Mesenteric fat pad (tissue), 1 donor: Measurements from ENCODE around the gene ATP1A2. TPM values are rescaled to one million over a fixed set of nuclear protein-coding genes. Genes with fewer than 3 reads are reported as not detected.

Source experiments
- DNase-seq: peaks from one replicate; pipeline ENCODE4 v3.0.0-alpha.2; 2020; ENCODE audit warnings: low spot score
- total RNA-seq: library from RNA; stranded (reverse); fragmentation: NEBNext Ultra II Directional; extraction: Animal tissue kit (Norgen Biotek cat#: 25700); gene quantifications from one replicate; pipeline ENCODE4 v1.2.1, GENCODE V29; 2021
- donor health status: DM: yes; HTN: yes; CAD: no.

Gene ATP1A2
- total RNA-seq, 1 donor from 2014 or later: 31.2 TPM

DNA sequence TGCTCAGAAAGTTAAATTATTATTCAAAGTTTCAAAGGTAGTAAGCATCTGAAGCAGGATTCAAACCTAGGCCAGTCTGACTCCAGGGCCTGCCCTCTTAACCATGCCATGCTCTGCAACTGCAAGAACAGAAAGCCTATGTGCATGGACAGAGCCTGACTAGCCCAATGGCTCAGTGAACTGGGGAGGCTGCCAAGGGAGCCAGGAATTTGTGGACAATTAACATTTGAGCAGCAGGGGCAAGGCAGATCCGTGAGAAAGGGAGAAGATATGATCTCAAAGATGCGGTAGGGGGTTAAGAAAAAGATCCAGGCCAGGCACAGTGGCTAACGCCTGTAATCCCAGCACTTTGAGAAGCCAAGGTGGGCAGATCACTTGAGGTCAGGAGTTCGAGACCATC, 29.4 kb downstream of the ATP1A2 start:
- peak; percentile 37 for DNase-seq

DNA sequence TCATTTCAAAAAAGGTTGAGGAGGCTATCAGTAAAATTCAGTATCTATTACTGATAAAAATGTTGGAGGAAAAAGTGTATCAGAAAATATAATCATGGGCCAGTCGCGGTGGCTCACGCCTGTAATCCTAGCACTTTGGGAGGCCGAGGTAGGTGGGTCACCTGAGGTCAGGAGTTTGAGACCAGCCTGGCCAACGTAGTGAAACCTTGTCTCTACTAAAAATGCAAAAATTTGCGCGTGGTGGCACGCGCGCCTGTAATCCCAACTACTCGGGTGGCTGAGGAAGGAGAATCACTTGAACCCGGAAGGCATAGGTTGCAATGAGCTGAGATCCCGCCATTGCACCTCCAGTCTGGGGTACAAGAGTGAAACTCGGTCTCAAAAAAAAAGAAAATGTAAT, 30.5 kb downstream of the ATP1A2 start:
- peak; percentile 74 for DNase-seq

DNA sequence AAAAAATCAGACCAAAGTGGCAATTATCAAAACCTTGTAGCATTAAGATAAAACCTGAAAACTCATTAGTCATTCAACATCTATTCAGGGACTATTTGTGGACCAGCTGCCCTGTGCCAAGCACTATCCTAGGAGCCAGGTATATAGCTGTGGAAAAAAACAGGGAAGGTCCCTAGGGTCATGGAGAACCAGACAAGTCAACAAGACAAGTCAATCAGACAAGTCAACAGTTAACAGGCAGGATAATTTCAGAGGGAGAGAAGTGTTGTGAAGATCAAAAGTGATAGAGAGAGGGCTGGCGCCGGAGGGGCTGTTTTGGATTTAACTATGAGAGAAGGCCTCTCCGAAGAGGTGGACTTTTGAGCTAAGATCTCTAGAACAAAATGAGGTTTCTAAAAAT, 32.6 kb downstream of the ATP1A2 start:
- no peak for DNase-seq

DNA sequence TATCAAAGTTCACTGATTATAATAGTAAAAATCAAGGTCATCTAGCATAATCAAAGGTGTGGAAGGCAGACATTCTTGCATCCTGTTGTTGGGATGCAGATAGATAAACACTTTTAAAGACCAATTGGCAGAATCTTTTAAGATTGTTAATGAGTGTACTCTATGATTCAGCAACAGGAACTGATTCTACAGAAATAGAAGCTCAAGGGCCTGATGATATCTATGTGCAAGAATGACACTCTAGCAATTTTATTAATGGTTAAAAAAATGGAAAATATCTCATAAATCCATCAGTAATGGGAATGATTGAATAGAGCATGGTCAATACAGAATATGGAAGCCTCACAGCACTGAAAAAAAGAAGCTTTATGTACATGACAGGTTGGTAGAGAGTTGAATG, 33.7 kb downstream of the ATP1A2 start:
- DNase-seq: no peak

DNA sequence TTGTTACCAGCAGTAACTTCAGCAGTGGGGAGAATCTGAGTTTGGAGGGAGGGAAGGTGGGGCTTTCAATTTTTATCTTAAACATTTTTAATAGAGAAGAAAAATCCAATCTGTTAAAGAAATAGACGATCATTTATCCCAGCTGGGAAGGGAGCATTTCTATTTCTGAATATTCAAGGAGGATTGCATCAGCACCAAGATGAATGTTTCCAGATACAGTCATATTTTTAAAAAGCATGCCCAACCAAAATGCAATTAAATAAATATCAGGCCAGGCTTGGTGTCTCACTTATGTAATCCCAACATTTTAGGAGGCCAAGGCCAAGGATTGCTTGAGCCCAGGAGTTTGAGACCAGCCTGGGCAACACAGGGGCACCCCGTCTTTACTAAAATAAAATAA, 34.2 kb downstream of the ATP1A2 start:
- no peak for DNase-seq

DNA sequence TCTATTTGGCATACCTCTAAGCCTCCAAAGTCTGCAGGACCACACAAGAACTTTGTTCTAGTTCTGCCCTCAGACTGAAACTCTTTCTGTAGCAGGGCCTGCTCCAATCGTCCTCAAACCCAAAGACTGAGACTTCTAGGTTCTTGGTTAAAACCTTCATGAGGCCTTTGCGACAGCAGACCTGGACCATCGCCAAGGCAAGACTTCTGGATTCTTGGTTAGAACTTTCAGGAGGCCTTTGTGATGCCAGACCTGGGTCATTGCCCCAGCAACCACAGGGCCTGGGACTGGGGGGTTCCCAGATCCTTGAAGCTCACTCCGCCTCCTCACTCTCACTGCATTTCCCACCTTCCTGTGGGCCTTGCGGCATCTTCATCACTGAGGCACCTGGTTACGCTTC, 35.7 kb downstream of the ATP1A2 start, which contains the start of gene ATP1A4:
Gene ATP1A4 (plus strand): TSS at position 301 of the 400 bp plus-strand sequence. CDS start 438 bp downstream, outside the sequence.
- DNase-seq: no peak

DNA sequence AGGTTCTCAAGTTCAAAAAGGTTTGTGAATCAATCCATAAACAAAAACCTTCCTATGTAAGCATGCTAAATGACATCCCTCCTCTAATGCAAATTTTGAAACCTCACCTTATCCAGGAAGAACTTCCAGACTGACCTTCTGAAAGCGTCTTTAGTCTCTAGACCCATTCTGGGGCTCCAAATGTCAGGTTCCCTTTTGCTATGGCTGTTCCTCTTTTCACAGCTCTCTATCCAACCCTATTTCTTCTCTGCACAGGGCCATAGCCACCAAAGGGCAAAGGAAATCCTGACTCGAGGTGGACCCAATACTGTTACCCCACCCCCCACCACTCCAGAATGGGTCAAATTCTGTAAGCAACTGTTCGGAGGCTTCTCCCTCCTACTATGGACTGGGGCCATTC, 39.2 kb downstream of the ATP1A2 start:
- DNase-seq: no peak

DNA sequence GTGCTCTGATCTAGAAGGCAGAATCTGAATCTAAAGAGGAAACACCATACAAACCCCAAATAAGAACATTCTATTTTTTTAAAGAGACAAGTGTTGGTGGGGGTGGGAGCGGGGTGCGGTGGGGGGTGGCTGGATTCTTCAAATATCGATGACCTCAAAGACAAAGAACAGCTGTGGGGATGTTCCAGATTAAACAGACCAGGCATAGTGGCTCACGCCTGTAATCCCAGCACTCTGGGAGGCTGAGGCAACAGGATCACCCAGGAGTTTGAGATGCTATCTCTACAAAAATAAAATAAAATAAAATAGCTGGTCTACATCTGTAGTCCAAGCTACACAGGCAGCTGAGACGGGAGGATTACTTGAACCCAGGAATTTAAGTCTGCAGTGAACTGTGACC, 40.8 kb downstream of the ATP1A2 start:
- no peak for DNase-seq

DNA sequence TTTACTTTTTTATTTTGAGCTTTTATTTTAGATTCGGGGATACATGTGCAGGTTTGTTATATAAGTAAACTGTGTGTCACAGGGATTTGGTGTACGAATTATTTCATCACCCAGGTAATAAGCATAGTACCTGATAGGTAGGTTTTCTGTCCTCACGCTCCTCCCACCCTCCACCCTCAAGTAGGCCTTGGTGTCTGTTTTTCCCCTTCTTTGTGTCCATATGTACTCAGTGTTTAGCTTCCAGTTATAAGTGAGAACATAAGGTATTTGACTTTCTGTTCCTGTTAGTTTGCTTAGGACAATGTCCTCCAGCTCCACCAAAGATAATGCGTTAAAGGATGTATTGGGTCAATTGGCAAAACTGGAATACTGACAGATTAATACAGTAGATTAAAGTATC, 41.6 kb downstream of the ATP1A2 start:
- DNase-seq: no peak

DNA sequence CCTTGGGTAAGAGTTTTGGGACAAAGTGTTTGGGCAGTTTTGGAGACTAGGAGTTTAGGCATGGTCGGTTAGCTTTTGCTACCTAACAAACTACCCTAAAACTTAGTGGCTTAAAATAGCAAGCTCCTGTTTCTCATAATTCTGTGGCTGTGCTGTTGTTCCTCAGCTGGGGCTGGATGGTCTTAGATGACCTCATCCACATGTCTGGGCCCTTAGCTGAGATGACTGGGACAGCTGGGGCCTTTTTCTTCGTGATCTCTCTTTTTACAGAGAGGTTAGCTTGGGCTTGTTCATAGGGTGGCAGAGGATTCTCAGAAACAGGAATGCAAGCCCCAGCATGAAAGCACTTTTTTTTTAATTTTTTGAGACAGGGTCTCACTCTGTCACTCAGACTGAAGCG, 42.5 kb downstream of the ATP1A2 start:
- DNase-seq: no peak

DNA sequence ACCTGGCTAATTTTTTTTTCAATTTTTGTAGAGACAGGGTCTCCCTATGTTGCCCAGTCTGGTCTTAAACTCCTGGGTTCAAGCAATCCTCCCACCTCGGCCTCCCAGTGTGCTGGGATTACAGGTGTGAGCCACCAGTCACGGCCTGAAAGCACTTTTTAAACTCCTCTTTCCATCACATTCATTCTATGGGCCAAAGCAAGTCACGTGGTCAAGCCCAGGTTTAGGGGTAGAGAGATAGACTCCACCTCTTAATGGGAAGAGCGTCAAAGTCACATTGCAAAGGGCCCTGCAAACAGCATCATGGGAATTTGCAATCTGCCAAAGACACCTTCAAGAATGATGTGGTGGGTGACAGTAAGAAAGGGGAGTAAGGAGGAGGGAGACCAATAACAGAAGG, 43.0 kb downstream of the ATP1A2 start:
- no peak for DNase-seq

DNA sequence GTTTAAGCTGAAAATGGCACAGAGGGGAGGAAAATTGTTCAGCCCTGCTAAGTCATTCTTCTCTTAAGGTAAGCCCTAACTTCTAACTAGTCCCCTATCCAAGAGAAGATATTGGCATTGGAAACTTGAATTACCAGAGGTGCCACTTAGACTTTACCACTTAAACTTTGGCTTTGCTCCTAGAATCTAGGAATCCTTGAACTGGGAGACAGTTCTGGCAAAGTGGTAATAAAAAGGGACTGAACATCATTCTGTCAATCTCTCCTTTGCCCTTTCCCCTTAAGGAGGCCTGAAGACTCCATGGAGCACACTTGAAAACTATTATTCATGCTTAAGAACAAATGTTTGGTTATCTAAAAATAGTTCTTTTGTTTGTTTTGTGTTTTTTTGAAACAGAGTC, 44.3 kb downstream of the ATP1A2 start:
- no peak for DNase-seq

DNA sequence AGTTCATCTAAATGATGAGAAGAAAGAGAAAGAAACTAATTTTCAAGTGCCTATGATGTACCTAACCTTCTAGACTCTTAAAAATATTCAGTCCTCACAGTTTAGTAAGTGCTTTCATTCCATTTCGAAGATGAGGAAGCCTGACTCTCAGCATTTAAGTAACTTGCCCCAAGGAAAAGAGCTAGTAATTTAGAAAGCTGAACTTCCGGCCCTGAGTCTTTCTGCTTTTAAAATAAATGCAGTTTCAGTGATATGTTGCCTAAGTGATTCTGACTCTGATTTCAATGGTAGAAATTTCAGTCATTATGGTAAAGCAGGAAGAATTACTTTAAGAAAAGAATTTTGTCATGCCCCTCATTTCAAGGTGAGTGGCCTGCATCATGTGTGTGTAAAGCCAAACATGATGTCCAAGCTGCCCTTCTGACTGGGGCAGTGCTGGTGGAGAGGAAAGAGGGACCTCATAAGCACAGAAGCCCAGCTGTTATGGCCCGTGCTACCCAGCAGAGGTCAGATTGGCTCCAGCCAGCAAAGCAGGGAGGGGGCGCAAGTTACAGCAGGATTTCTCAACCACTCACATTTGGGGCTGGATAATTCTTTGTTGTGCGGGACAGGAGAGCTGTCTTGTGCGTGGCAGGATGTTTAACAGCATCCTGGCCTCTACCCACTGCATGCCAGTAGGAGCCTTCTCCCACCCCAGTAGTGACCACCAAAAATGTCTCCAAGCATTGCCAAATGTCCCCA, 46.6 kb downstream of the ATP1A2 start:
- no peak for DNase-seq

DNA sequence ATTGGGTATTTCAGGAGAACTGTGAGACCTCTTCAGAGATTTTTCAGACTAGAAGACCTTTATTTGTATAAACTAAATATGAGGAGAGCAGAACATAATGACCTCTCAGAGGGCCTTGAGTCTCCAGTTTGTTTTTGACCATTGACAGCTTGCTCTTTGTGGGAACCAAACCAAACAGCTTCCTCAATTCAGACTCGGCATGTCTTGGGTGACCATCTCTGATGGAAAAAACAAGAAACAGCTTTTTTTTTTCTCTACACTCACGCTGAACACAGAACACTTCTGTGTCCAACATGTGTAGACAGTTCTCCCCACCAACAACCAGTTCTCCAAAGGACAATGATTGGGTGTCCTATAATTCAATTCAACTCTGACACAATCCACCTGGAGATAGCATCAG, 47.4 kb downstream of the ATP1A2 start:
- DNase-seq: no peak

DNA sequence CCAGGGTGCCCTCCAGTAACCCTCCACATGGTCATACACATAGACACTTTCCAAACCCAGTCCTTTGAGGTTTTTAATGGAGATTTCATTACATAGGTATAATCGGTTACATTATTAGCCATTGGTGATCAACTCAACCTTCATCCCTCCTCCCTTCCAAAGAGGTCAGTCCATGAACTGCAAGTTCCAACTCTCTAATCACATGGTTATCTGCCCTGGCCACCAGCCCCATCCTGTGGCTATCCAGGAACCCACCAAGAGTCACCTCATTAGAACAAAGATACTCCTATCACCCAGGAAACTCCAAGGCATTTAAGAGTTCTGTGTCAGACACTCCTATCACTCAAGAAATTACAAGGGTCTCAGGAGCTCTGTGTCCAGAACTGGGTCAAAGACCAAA, 48.1 kb downstream of the ATP1A2 start:
- no peak for DNase-seq

DNA sequence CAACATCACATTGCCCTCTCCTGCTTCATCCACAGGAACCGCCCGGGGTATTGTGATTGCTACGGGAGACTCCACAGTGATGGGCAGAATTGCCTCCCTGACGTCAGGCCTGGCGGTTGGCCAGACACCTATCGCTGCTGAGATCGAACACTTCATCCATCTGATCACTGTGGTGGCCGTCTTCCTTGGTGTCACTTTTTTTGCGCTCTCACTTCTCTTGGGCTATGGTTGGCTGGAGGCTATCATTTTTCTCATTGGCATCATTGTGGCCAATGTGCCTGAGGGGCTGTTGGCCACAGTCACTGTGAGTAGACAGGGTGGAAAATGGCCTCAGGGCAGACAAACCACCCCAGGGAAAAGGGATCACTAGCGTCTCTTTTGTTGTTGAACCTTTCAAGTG, 48.6 kb downstream of the ATP1A2 start:
- no peak for DNase-seq

DNA sequence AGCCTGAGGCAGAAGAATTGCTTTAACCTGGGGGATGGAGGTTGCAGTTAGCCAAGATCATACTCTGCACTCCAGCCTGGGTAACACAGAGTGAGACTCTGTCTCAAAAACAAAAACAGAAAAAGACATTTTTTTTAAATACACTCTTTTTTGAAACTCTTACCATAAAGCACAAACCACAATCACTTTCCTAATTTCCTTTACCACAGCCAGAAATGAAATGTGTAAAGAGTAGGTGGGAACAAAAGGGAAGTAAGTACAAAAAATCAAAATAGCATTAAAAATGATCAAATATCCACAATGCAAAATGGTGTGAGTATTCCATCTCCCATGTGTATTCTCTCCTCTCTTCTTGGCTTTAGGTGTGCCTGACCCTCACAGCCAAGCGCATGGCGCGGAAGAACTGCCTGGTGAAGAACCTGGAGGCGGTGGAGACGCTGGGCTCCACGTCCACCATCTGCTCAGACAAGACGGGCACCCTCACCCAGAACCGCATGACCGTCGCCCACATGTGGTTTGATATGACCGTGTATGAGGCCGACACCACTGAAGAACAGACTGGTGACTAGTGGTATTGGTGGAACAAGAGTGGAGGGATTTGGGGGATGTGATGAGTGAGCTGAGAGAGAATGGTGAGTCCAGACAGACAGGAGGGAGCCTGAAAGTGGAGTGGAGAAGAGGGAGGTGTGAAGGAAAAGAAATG, 50.8 kb downstream of the ATP1A2 start:
- no peak for DNase-seq

DNA sequence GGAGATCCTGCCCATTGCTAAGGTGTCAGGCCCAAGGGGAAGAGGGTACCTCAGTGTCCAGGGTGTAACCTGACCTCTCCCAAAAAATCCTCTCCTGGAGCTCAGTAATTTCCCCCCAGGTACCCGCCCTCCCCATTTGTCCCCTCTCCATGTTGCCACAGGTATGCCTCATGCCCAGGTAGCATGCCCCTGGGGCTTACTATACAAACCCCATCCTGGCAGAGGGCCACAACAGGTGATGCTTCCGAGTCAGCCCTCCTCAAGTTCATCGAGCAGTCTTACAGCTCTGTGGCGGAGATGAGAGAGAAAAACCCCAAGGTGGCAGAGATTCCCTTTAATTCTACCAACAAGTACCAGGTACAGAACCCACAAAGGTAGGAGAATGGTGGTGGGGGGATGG, 51.5 kb downstream of the ATP1A2 start:
- no peak for DNase-seq

DNA sequence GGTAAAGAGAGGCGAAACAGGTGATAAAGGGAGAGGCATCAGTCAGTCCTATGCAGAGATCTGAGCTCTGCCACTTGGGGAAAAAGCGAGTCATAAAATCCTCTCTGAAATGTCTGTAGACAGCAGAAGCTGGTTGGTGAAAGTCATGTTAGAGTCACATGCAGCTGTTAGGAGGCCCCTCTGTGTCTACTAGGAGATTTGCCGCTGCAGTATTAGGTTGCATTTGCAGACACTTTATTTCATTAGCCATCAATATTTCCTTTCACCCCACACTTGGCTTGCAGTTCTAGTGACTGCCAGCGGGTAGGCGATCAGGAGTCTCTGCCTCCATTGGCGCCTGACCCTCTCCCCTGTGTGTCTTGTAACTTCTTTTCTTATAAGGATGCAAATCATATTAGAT, 52.0 kb downstream of the ATP1A2 start:
- no peak for DNase-seq

DNA sequence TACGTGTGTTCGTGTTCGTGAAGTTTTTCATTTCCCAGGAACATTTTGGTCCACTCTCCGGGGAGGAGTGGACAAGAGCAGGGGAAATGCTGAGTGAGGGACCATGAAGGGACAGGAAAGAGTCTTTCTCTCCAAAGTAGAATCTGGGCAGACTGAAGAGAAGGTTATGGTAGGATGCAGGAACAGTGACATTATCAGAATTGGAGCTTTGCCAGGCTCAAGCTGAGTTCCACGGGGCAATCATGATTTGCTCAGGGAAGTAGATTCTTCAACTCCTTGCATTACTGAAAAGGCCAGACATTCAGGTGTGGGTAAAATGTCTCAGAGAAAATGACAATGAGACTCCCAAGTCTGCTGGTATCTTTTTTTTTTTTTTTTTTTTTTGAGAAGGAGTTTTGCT, 52.5 kb downstream of the ATP1A2 start:
- DNase-seq: no peak

DNA sequence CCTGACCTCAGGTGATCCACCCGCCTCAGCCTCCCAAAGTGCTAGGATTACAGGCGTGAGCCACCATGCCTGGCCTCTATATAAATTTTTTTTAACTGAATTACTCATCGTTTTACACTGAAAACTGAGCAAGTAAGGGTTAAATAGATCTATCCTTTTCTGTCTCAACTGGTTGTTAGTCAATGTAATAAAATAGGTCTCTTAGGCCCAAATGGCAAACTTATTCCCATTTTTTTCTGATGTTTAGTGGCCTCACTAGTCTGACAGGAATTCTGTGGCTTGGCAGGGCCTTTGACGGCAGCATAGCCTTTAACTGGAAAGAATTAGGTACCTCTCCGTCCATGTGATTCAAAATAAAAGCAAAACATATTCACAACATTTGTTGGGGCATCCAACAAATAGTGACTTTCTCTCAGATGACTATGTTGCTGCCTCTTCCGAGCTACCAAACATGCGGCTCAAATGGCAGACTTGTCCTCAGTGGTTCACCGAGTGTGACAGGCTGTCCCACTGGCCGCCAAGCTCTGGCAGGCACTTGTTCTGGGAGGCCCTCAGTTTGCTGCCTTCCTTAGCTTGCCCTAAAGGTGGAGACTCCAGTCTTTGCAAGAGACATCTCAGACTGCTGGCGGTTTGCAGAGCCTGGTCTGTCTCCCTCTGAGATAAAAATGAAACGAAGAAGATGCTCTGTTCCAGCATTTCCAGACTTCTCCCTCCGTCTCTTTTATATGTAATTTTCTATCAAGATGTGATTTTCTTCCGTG, 53.2 kb downstream of the ATP1A2 start:
- DNase-seq: no peak
